Uterus (tissue), 2 donors: ENCODE results near the gene PHF14.

Source experiments
- CTCF ChIP-seq, 4 experiments: fragments of 200-600 bp in 2 of 4; fragments of 450-650 bp in 2 of 4; sonication (generic) in 2 of 4; IDR thresholded peaks; one replicate each; pipeline ENCODE4 v1.5.1; 2016 to 2019; ENCODE audit warnings: antibody characterized with exemption in 4 of 4, mild to moderate bottlenecking in 2 of 4, moderate library complexity in 1 of 4
- POLR2A ChIP-seq, 2 donors: fragments of 450-650 bp; IDR thresholded peaks; one replicate each; pipeline ENCODE4 v1.6.1; 2016; ENCODE audit warnings: antibody characterized with exemption in 2 of 2, mild to moderate bottlenecking in 1 of 2, moderate library complexity in 1 of 2

DNA sequence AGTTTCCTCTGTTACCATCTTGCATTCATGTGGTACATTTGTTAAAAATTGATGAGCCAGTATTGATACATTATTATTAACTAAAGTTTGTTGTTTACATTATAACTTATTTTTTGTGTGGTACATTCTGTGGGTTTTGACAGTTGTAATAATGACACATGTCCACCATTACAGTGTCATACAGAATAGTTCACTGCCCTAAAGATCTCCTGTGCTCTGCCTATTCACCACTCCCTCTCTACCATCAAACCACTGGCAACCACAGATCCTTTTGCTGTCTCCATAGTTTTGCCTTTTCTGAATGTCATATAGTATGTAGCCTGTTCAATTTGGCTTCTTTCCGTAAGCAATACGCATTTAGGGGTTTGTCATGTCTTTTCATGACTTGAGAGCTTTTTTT, 156.9 kb downstream of the PHF14 start:
- no peak for TF ChIP-seq POLR2A (IDR thresholded peaks at IDR 0.05)
- TF ChIP-seq CTCF (IDR thresholded peaks at IDR 0.05): no peak
